ENCODE measurements around the gene PLEKHG7.

DNA sequence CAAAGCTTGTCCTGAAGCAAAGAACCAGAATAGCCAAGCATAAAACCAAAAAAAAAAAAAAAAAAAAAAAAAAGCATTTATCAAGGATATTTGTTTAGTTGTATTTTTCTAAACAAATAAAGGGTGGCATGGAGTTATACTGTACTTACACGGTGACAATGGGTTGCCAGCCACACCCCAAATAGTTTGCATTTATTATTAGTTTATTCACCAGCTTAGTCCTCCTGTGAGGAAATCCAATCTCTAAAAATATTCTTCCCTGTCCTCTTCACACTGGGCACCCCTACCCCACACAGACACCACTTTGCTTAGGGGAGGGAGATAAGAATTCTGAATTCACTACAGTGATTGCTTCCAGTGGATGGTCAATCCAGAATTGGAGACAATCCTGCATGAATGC lies 18.9 kb downstream of the PLEKHG7 start:
- TF ChIP-seq, protein P1, sequence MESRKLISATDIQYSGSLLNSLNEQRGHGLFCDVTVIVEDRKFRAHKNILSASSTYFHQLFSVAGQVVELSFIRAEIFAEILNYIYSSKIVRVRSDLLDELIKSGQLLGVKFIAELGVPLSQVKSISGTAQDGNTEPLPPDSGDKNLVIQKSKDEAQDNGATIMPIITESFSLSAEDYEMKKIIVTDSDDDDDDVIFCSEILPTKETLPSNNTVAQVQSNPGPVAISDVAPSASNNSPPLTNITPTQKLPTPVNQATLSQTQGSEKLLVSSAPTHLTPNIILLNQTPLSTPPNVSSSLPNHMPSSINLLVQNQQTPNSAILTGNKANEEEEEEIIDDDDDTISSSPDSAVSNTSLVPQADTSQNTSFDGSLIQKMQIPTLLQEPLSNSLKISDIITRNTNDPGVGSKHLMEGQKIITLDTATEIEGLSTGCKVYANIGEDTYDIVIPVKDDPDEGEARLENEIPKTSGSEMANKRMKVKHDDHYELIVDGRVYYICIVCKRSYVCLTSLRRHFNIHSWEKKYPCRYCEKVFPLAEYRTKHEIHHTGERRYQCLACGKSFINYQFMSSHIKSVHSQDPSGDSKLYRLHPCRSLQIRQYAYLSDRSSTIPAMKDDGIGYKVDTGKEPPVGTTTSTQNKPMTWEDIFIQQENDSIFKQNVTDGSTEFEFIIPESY (IDR thresholded peaks at IDR 0.05) = no peak
- TF ChIP-seq, protein P2, sequence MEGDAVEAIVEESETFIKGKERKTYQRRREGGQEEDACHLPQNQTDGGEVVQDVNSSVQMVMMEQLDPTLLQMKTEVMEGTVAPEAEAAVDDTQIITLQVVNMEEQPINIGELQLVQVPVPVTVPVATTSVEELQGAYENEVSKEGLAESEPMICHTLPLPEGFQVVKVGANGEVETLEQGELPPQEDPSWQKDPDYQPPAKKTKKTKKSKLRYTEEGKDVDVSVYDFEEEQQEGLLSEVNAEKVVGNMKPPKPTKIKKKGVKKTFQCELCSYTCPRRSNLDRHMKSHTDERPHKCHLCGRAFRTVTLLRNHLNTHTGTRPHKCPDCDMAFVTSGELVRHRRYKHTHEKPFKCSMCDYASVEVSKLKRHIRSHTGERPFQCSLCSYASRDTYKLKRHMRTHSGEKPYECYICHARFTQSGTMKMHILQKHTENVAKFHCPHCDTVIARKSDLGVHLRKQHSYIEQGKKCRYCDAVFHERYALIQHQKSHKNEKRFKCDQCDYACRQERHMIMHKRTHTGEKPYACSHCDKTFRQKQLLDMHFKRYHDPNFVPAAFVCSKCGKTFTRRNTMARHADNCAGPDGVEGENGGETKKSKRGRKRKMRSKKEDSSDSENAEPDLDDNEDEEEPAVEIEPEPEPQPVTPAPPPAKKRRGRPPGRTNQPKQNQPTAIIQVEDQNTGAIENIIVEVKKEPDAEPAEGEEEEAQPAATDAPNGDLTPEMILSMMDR (IDR thresholded peaks at IDR 0.05; ENCODE audit: low read depth, low read length, missing input control) = no peak
- TF ChIP-seq ATF3 (IDR thresholded peaks at IDR 0.05) = no peak
